Mesenchymal stem cell (in vitro differentiated cells and primary cell): Measurements from ENCODE around the gene ARRDC1.
"Not testable (repeated sequence)": the region's sequence is repeated elsewhere in the genome, so short reads cannot be mapped to it uniquely, and the experiment has no call there.

ENCODE experiments used
- DNase-seq: peaks from one replicate; pipeline ENCODE4 v3.0.0-alpha.2; 2013
- H2AFZ ChIP-seq: one replicate; pipeline ENCODE4 v1.6.1; 2013; ENCODE audit warnings: low read depth, mild to moderate bottlenecking, control low read depth, inconsistent platforms, low read length, moderate library complexity
- H2AK5ac ChIP-seq: 2 replicates; pipeline ENCODE4 v1.6.1; 2013; ENCODE audit warnings: low read length, moderate library complexity, mild to moderate bottlenecking, inconsistent platforms; ENCODE audit not compliant: severe bottlenecking
- H2BK120ac ChIP-seq: one replicate; pipeline ENCODE4 v1.6.1; 2013; ENCODE audit warnings: low read depth, mild to moderate bottlenecking, inconsistent platforms, low read length, moderate library complexity
- H2BK12ac ChIP-seq, 2 experiments: one replicate each; pipeline ENCODE4 v1.6.1; 2013; ENCODE audit warnings: inconsistent platforms in 2 of 2, low read length in 2 of 2, mild to moderate bottlenecking in 2 of 2, moderate library complexity in 2 of 2, control low read depth in 1 of 2
- H2BK15ac ChIP-seq: one replicate; pipeline ENCODE4 v1.6.1; 2013; ENCODE audit warnings: mild to moderate bottlenecking, low read depth, inconsistent platforms; ENCODE audit not compliant: poor library complexity, severe bottlenecking
- H2BK5ac ChIP-seq: 2 replicates; pipeline ENCODE4 v1.6.1; 2013; ENCODE audit warnings: low read depth, mild to moderate bottlenecking, low read length, control low read depth, inconsistent platforms; ENCODE audit not compliant: poor library complexity, severe bottlenecking
- H3K14ac ChIP-seq, 2 experiments: one replicate each; pipeline ENCODE4 v1.6.1; 2013; ENCODE audit warnings: inconsistent platforms in 2 of 2, low read length in 2 of 2, control low read depth in 1 of 2, mild to moderate bottlenecking in 1 of 2, moderate library complexity in 1 of 2
- H3K18ac ChIP-seq, 2 experiments: one replicate each; pipeline ENCODE4 v1.6.1; 2013; ENCODE audit warnings: inconsistent platforms in 2 of 2, low read length in 2 of 2, control low read depth in 1 of 2, low read depth in 1 of 2, mild to moderate bottlenecking in 1 of 2
- H3K23ac ChIP-seq, 2 experiments: one replicate each; pipeline ENCODE4 v1.6.1; 2013; ENCODE audit warnings: inconsistent platforms in 2 of 2, low read length in 2 of 2, mild to moderate bottlenecking in 2 of 2, moderate library complexity in 2 of 2, control low read depth in 1 of 2
- H3K27ac ChIP-seq: 2 replicates; pipeline ENCODE4 v1.5.1; 2013; ENCODE audit warnings: mild to moderate bottlenecking, moderate library complexity, low read length, control low read depth, inconsistent platforms; ENCODE audit not compliant: poor library complexity, severe bottlenecking
- H3K27me3 ChIP-seq, 2 experiments: 2 replicates each; pipeline versions ENCODE4 v1.6.1 to v1.7.0; 2013; ENCODE audit warnings: low read length in 2 of 2, mild to moderate bottlenecking in 2 of 2, moderate library complexity in 2 of 2, control low read depth in 1 of 2, inconsistent platforms in 1 of 2; ENCODE audit not compliant: control insufficient read depth in 1 of 2, insufficient read depth in 1 of 2
- H3K36me3 ChIP-seq, 2 experiments: 2 replicates each; pipeline versions ENCODE4 v1.6.1 to v1.7.0; 2013; ENCODE audit warnings: low read length in 2 of 2, control low read depth in 1 of 2, inconsistent platforms in 1 of 2, low read depth in 1 of 2, mild to moderate bottlenecking in 1 of 2; ENCODE audit not compliant: insufficient read depth in 2 of 2, control insufficient read depth in 1 of 2
- H3K4ac ChIP-seq, 2 experiments: one replicate each; pipeline ENCODE4 v1.6.1; 2013; ENCODE audit warnings: inconsistent platforms in 2 of 2, low read length in 2 of 2, mild to moderate bottlenecking in 2 of 2, moderate library complexity in 2 of 2, control low read depth in 1 of 2, low read depth in 1 of 2
- H3K4me1 ChIP-seq: 2 replicates; pipeline ENCODE4 v1.6.1; 2013; ENCODE audit warnings: low read depth, low read length, control low read depth; ENCODE audit not compliant: control insufficient read depth, insufficient read depth
- H3K4me2 ChIP-seq: 2 replicates; pipeline ENCODE4 v1.6.1; 2013; ENCODE audit warnings: low read length, mild to moderate bottlenecking, inconsistent platforms; ENCODE audit not compliant: poor library complexity, severe bottlenecking
- H3K4me3 ChIP-seq, 2 experiments: 2 replicates each; pipeline versions ENCODE4 v1.5.1 to v1.7.0; 2013; ENCODE audit warnings: low read length in 2 of 2, mild to moderate bottlenecking in 2 of 2, control low read depth in 1 of 2, low read depth in 1 of 2; ENCODE audit not compliant: insufficient read depth in 1 of 2
- H3K79me1 ChIP-seq: replicated peaks from 2 replicates; pipeline ENCODE4 v1.6.1; 2013; ENCODE audit warnings: mild to moderate bottlenecking, control low read depth, low read length, inconsistent platforms; ENCODE audit not compliant: poor library complexity, severe bottlenecking
- H3K9ac ChIP-seq: 2 replicates; pipeline ENCODE4 v1.7.0; 2013; ENCODE audit warnings: mild to moderate bottlenecking, low read length, moderate library complexity
- H3K9me3 ChIP-seq: 2 replicates; pipeline ENCODE4 v1.7.0; 2013; ENCODE audit warnings: mild to moderate bottlenecking, low read length; ENCODE audit not compliant: control insufficient read depth
- H4K8ac ChIP-seq: one replicate; pipeline ENCODE4 v1.6.1; 2013; ENCODE audit warnings: inconsistent platforms, mild to moderate bottlenecking, low read length, moderate library complexity
- H4K91ac ChIP-seq: one replicate; pipeline ENCODE4 v1.6.1; 2013; ENCODE audit warnings: mild to moderate bottlenecking, low read length, inconsistent platforms
- WGBS: methylation state at CpG from one replicate; pipeline ENCODE4 v1.1.7; 2013; ENCODE audit warnings: mixed read lengths; 5-methylcytosine and 5-hydroxymethylcytosine counted together

ARRDC1 gene

GRCh38 chr9:137620581-137620980, 15.1 kb downstream of the ARRDC1 start:
- Histone ChIP-seq H2BK12ac (no peak overlapping the region), H3K4ac (no peak overlapping the region), H3K14ac (no peak overlapping the region), H3K4me1 (peaks cover 15% of the 10 kb centered on the region), H2AK5ac (no peak overlapping the region), H2AFZ (no peak overlapping the region), H3K4me2 (no peak overlapping the region), H2BK15ac (no peak overlapping the region), H2BK120ac (no peak overlapping the region), H3K9ac (peak overlapping the region; percentile 97), H3K18ac (no peak overlapping the region), H3K27me3 (no peaks in the 10 kb centered on the region), H3K9me3 (no peaks in the 10 kb centered on the region), H3K79me1 (peaks cover 9% of the 10 kb centered on the region), H3K23ac (no peak overlapping the region), H2BK5ac (no peak overlapping the region), H4K91ac (no peak overlapping the region), H3K27ac (no peak overlapping the region), H3K36me3 (peaks cover 15 to 22% of the 10 kb centered on the region in 2 experiments), H4K8ac (no peak overlapping the region), H3K4me3 (peak overlapping the region in 1 of 2 experiments; percentile 97)
- WGBS = 91% methylated on average over 7 of the region's 7 CpGs
- no peak for DNase-seq

- Histone ChIP-seq H3K14ac (no peak overlapping the region), H2BK5ac (no peak overlapping the region)
These were observed 15.8 kb downstream of the ARRDC1 start for GRCh38 chr9:137621131-137621757.

GRCh38 chr9:137622211-137622610, 16.7 kb downstream of the ARRDC1 start:
- H2BK12ac ChIP-seq, H3K14ac ChIP-seq, H2AFZ ChIP-seq, H2AK5ac ChIP-seq, H2BK15ac ChIP-seq, H3K79me1 ChIP-seq, DNase-seq, H4K8ac ChIP-seq, H3K18ac ChIP-seq, H2BK120ac ChIP-seq, H4K91ac ChIP-seq, H3K9me3 ChIP-seq, H3K27me3 ChIP-seq, H3K23ac ChIP-seq, H3K4ac ChIP-seq, H2BK5ac ChIP-seq, H3K4me2 ChIP-seq, H3K27ac ChIP-seq, H3K4me3 ChIP-seq: not testable (repeated sequence)
- H3K36me3 ChIP-seq = peaks cover 3 to 15% of the 10 kb centered on the region in 2 experiments
- peaks cover 12% of the 10 kb centered on the region for H3K4me1 ChIP-seq
- 97% methylated on average over 4 of the region's 8 CpGs for WGBS
- H3K9ac ChIP-seq = peak overlapping the region; percentile 11

More at GRCh38 chr9:137621131-137621757, 15.8 kb downstream of the ARRDC1 start:
- DNase-seq = peak; percentile 57
- no peak overlapping the region for H3K27ac ChIP-seq
- peaks cover 10 to 18% of the 10 kb centered on the region in 2 experiments for H3K36me3 ChIP-seq
- H3K9me3 ChIP-seq = no peaks in the 10 kb centered on the region
- peaks cover 6% of the 10 kb centered on the region for H3K79me1 ChIP-seq
- H2BK12ac ChIP-seq = no peak overlapping the region
- H3K9ac ChIP-seq = peak overlapping the region; percentile 97
- no peak overlapping the region for H2BK15ac ChIP-seq
- no peak overlapping the region for H3K4ac ChIP-seq
- no peak overlapping the region for H2BK120ac ChIP-seq
- 81% methylated on average over 5 of the region's 6 CpGs for WGBS
- H3K27me3 ChIP-seq = no peaks in the 10 kb centered on the region
- no peak overlapping the region for H2AK5ac ChIP-seq
- no peak overlapping the region for H3K4me2 ChIP-seq
- no peak overlapping the region for H3K23ac ChIP-seq
- H4K91ac ChIP-seq = no peak overlapping the region
- no peak overlapping the region for H2AFZ ChIP-seq
- no peak overlapping the region for H4K8ac ChIP-seq
- peaks cover 15% of the 10 kb centered on the region for H3K4me1 ChIP-seq
- peak overlapping the region in 1 of 2 experiments; percentile 97 for H3K4me3 ChIP-seq
- H3K18ac ChIP-seq = no peak overlapping the region

DNA sequence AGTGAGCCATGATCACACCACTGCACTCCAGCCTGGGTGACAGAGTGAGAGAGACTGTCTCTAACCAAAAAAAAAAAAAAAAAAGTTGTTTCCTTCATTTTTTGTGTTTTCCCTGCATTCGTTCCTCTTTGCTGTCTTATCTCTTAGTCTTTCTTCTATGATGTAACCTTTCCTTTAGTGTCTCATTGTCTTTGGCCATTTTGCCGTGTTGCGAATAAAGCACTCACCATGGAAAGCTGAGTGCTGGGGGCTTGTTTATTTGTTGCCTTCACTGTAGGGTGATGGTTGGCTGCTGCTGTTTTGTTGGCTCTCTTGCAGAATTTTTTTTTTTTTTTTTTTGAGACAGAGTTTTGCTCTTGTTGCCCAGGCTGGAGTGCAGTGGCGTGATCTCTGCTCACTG, 21.0 kb downstream of the ARRDC1 start:
- Histone ChIP-seq H2AFZ (no peak overlapping the region), H3K27ac (no peak overlapping the region), H2AK5ac (no peak overlapping the region), H2BK5ac (no peak overlapping the region), H3K14ac (no peak overlapping the region), H3K4me2 (no peak overlapping the region), H3K36me3 (peaks cover 3 to 15% of the 10 kb centered on the region in 2 experiments), H3K9ac (no peak overlapping the region), H4K91ac (no peak overlapping the region), H3K23ac (no peak overlapping the region), H3K18ac (no peak overlapping the region), H2BK15ac (no peak overlapping the region), H4K8ac (no peak overlapping the region), H3K4me3 (no peak overlapping the region), H3K27me3 (no peaks in the 10 kb centered on the region), H3K79me1 (no peaks in the 10 kb centered on the region), H2BK120ac (no peak overlapping the region), H3K4ac (no peak overlapping the region), H3K4me1 (peaks cover 2% of the 10 kb centered on the region), H3K9me3 (no peaks in the 10 kb centered on the region), H2BK12ac (no peak overlapping the region)
- no peak for DNase-seq
- WGBS = 95% methylated on average over 4 of the region's 4 CpGs
